Measurements from ENCODE around the gene OSBPL6.
A peak's percentile ranks its signal among the peaks of the same experiment; 100 is the strongest.

OSBPL6 gene

GRCh38 chr2:178448968-178449661 is 254.8 kb downstream of the OSBPL6 start:
- DNase-seq (ENCODE audit: low spot score): no peak

DNA sequence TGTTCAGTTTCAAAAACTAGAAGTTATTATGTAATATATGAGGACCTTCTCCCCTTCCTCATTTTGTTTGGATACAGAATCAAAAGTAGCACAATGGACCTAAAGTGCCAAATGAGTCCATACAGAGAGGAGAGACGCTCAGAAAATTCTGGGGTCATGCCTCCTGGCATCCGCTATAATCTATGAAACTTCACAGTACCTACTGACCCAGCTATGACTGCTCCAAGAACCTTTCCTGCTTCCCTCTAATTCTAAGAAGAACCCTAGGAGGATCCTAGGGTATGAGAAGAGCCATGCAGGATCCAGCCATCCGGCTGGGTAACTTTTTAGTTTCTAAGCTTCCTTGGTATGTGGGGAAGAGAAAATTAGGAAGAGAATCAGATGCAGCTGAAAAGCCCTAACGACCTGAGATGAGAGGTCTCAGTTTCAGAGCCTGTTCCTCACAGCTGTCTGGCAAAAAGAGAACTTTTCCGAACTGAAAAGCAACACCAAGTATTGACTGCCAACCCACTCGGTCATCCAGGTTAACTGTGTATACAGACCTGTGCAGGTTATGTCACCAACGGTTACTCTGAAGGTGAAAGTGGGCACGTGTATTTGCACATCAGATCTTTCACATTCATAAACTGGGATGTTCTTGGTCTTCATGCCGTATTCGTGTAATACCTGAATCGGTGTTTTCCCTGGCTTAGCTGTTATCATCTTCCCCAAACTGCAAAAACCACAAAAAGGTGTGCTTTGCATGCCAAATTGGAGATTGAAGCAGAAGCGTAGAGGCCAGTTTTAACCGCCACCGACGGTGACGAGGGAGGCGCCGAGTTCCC is 255.6 kb downstream of the OSBPL6 start:
- DNase-seq (ENCODE audit: low spot score): peak; percentile 5

DNA sequence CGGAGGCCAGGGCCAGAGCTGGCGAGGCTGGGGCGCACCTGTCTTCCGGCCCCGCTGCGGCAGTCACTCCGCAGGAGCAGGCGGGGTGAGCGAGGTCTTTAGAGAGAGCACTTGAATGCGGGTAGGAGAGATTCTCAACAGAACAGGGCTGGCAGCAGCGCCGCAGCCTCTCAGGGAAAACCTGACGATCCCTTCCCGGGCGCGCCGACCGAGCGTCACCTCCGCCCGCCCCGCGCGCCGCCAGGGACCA is 256.1 kb downstream of the OSBPL6 start:
- no peak for DNase-seq (ENCODE audit: low spot score)

DNA sequence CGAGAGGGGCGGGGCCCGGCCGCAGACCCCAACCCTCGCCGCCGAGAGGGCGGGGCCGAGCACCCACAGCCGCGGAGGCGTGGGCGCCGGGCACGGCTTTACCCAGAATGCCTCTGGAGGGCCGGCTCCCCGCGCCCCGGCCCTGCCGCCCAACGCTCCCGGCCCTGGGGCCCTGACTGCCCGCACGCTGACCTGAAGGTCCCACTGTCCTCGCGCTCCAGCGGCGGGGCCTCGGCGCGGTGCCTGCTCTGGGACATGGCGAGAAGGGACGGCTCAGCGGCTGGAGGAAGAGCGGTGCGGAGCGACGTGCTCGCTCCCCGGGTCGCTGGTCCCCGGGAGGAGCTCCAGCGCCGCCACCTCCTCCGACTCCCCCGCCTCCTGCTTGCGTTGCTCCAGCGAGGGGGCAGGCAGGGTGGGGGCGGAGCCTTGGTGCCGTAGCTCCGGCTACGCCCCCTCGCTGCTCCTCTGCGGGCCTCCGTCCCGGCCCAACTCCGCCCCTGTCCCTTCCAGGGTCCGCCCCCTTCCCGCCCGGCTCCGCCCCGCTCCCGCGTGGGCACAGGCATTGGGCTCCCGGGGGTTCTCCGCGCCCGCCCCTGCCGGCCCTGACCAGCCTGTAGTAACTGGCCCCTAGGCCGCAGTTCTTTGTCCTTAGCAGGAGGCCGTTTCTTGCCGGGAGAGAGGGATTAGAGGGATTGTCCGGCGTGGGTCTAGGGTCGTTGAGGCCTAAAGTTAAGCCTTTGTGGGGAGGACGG is 256.6 kb downstream of the OSBPL6 start, which contains the start of the genes PJVK and PRKRA:
Gene PJVK (plus strand): TSS at position 605 of the 752 bp plus-strand sequence. CDS start 2,032 bp downstream, outside the sequence.
Gene PRKRA (minus strand): TSS at position 402 of the 752 bp plus-strand sequence. CDS start 145 bp downstream, at position 257.
- DNase-seq (ENCODE audit: low spot score): peak; percentile 98

DNA sequence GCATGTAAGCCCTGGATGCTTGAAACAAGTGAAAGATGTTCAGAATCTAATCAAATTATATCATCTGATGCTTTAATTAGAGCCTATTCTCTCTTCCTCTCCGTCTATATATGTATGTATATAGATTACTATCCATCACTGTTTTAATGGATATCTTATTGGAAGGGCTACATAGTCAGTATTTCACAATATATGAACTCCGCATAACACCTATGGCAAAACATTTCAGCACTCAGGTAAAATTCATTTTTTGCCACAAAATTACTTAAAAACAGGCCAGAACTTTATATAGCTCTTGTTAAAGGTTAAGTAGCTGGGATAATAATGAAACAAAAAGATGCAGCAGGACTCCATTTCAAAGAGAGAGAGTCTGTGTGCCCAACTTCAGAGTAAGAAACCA is 258.0 kb downstream of the OSBPL6 start:
- DNase-seq (ENCODE audit: low spot score): no peak

All from AG08395 (cell line).